Neural crest cell (in vitro differentiated cells): ENCODE results near the gene MKRN2. TPM values are rescaled to one million over a fixed set of nuclear protein-coding genes. Genes with fewer than 3 reads are reported as not detected.

Experiments
- DNase-seq: peaks from one replicate; pipeline ENCODE4 v3.0.0; 2021; ENCODE audit warnings: low read depth, mixed read lengths, low spot score
- H3K27ac Mint-ChIP-seq: one replicate; pipeline ENCODE4 v1.8.0; 2021; ENCODE audit warnings: mild to moderate bottlenecking, mixed read lengths; ENCODE audit not compliant: unreplicated experiment
- H3K27me3 Mint-ChIP-seq: 2 replicates; pipeline ENCODE4 v1.8.0; 2021; ENCODE audit warnings: low read depth, mild to moderate bottlenecking, mixed read lengths
- H3K36me3 Mint-ChIP-seq: 2 replicates; pipeline ENCODE4 v1.8.0; 2021; ENCODE audit warnings: low read depth, mild to moderate bottlenecking, mixed read lengths
- H3K4me1 Mint-ChIP-seq: 2 replicates; pipeline ENCODE4 v1.8.0; 2021; ENCODE audit warnings: mixed read lengths
- H3K4me3 Mint-ChIP-seq: one replicate; pipeline ENCODE4 v1.8.0; 2021; ENCODE audit warnings: mild to moderate bottlenecking, mixed read lengths
- H3K9me3 Mint-ChIP-seq: 2 replicates; pipeline ENCODE4 v1.8.0; 2021; ENCODE audit warnings: mixed read lengths
- CTCF ChIP-seq: fragments of 200-600 bp; sonication (generic); conservative IDR thresholded peaks from 2 replicates; pipeline ENCODE4 v1.5.0; 2021; ENCODE audit warnings: antibody characterized with exemption, mild to moderate bottlenecking
- total RNA-seq: library from RNA; stranded (reverse); gene quantifications from 2 replicates; pipeline ENCODE4 v1.2.1, GENCODE V29; 2021

The MKRN2 gene
- total RNA-seq, 1 donor from 2014 or later, result 25.8 TPM

GRCh38 chr3:12513694-12514446 is 43.0 kb upstream of the MKRN2 start:
- Mint-ChIP-seq H3K27me3 (no peaks in the 10 kb centered on the region), H3K9me3 (no peaks in the 10 kb centered on the region), H3K4me1 (no peaks in the 10 kb centered on the region), H3K36me3 (peaks cover 6% of the 10 kb centered on the region), H3K4me3 (no peak overlapping the region), H3K27ac (peak overlapping the region; percentile 59)
- no peak for TF ChIP-seq CTCF
- no peak for DNase-seq

GRCh38 chr3:12515631-12516030 is 41.3 kb upstream of the MKRN2 start:
- H3K27ac Mint-ChIP-seq, result no peak overlapping the region

GRCh38 chr3:12516873-12517272 is 40.0 kb upstream of the MKRN2 start:
- TF ChIP-seq CTCF, result no peak
- no peak overlapping the region for H3K4me3 Mint-ChIP-seq
- H3K4me1 Mint-ChIP-seq, result no peaks in the 10 kb centered on the region
- DNase-seq, result no peak
- H3K27ac Mint-ChIP-seq, result no peak overlapping the region
- H3K27me3 Mint-ChIP-seq, result no peaks in the 10 kb centered on the region
- no peaks in the 10 kb centered on the region for H3K9me3 Mint-ChIP-seq
- peaks cover 15% of the 10 kb centered on the region for H3K36me3 Mint-ChIP-seq

More at GRCh38 chr3:12515631-12516030, 41.3 kb upstream of the MKRN2 start:
- no peak overlapping the region for H3K4me3 Mint-ChIP-seq
- DNase-seq, result no peak
- H3K4me1 Mint-ChIP-seq, result no peaks in the 10 kb centered on the region
- no peaks in the 10 kb centered on the region for H3K9me3 Mint-ChIP-seq
- H3K36me3 Mint-ChIP-seq, result peaks cover 9% of the 10 kb centered on the region
- H3K27me3 Mint-ChIP-seq, result no peaks in the 10 kb centered on the region
- TF ChIP-seq CTCF, result no peak

GRCh38 chr3:12518261-12519028 is 38.4 kb upstream of the MKRN2 start:
- TF ChIP-seq CTCF, result no peak
- Mint-ChIP-seq H3K9me3 (no peaks in the 10 kb centered on the region), H3K27me3 (no peaks in the 10 kb centered on the region), H3K36me3 (peaks cover 20% of the 10 kb centered on the region), H3K27ac (no peak overlapping the region), H3K4me1 (no peaks in the 10 kb centered on the region), H3K4me3 (no peak overlapping the region)
- no peak for DNase-seq

- Mint-ChIP-seq H3K27ac (no peak overlapping the region), H3K9me3 (no peaks in the 10 kb centered on the region), H3K27me3 (no peaks in the 10 kb centered on the region), H3K4me1 (no peaks in the 10 kb centered on the region), H3K4me3 (no peak overlapping the region), H3K36me3 (peaks cover 18% of the 10 kb centered on the region)
- no peak for DNase-seq
- no peak for TF ChIP-seq CTCF
Observed at GRCh38 chr3:12521010-12521409, 35.9 kb upstream of the MKRN2 start.
